Heart left ventricle (tissue), 13 donors: ENCODE results near the gene IFIH1.

Source experiments
- POLR2A ChIP-seq, 2 donors: fragments of 450-650 bp; IDR thresholded peaks; one replicate each; pipeline ENCODE4 v1.6.1; 2017; ENCODE audit warnings: antibody characterized with exemption in 2 of 2, mild to moderate bottlenecking in 2 of 2, moderate library complexity in 2 of 2
- TF ChIP-seq, protein P1 (sequence below), 12 donors: fragments of 200-600 bp; sonication (generic) in 4 of 12; IDR thresholded peaks; one replicate each; pipeline versions ENCODE4 v1.5.0 to v1.8.0; 2018 to 2022; ENCODE audit warnings: antibody characterized with exemption in 12 of 12, mild to moderate bottlenecking in 5 of 12
- donor health status: ischemic (EF 13 %, LVEDD 7.1; RV severe dilation, severe dysfunction).
- donor health status: DM: no; HTN: yes; CAD: no.
- donor health status: DM: no; HTN: no; CAD: no.
- donor health status: ischemic (EF 25% LVEDD 6.9; RV normal size, moderate dysfunction).
- donor health status: ischemic (EF 25% LVEDD 5.7; RV mildly dilated, moderate dysfunction).
- donor health status: ischemic (EF 35%, LVEDD 5.7; RV mildly dilated, moderate dysfunction).
- donor health status: nonischemic (EF 11% LVEDD 7.7; RV severe dilation, severe dysfunction).
- donor health status: DM: yes; HTN: yes; CAD: no.
- donor health status: PGD.
- donor health status: ischemic (EF 29% LVEDD 5.4; RV normal size, mild dysfunction).
- donor health status: nonischemic (EF 23%, LVEDD 6.1; RV moderate dilation, normal function).

GRCh38 chr2:162261032-162261945 lies 57.2 kb downstream of the IFIH1 start:
- TF ChIP-seq, protein P1, sequence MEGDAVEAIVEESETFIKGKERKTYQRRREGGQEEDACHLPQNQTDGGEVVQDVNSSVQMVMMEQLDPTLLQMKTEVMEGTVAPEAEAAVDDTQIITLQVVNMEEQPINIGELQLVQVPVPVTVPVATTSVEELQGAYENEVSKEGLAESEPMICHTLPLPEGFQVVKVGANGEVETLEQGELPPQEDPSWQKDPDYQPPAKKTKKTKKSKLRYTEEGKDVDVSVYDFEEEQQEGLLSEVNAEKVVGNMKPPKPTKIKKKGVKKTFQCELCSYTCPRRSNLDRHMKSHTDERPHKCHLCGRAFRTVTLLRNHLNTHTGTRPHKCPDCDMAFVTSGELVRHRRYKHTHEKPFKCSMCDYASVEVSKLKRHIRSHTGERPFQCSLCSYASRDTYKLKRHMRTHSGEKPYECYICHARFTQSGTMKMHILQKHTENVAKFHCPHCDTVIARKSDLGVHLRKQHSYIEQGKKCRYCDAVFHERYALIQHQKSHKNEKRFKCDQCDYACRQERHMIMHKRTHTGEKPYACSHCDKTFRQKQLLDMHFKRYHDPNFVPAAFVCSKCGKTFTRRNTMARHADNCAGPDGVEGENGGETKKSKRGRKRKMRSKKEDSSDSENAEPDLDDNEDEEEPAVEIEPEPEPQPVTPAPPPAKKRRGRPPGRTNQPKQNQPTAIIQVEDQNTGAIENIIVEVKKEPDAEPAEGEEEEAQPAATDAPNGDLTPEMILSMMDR (IDR thresholded peaks at IDR 0.05), result no peak
- no peak for TF ChIP-seq POLR2A (IDR thresholded peaks at IDR 0.05)
